Central memory CD4-positive, alpha-beta T cell (primary cell): ENCODE results near the gene SOAT1.
"Not testable (repeated sequence)": the region's sequence is repeated elsewhere in the genome, so short reads cannot be mapped to it uniquely, and the experiment has no call there.

Experiments used
- DNase-seq: peaks from one replicate; pipeline ENCODE4 v3.0.0; 2022

The SOAT1 gene

DNA sequence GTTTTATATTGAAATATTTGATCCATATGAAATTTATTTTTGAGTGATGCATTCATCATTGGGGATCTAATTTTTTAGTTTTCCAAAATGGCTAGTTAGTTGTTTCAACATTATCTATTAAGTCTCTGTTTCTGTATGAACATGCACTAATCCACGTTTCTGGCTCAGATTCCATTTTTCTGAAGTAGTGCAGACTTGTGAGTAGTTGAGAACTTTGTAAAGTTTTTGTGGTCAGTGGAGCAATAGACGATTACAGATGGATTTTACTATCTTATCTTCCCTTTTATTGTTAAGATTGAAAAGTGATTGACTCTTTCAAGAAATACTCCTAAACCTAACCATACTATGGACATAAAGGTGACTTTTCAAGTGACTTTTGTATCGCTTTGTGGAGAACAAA, 16.7 kb downstream of the SOAT1 start:
- no peak for DNase-seq

DNA sequence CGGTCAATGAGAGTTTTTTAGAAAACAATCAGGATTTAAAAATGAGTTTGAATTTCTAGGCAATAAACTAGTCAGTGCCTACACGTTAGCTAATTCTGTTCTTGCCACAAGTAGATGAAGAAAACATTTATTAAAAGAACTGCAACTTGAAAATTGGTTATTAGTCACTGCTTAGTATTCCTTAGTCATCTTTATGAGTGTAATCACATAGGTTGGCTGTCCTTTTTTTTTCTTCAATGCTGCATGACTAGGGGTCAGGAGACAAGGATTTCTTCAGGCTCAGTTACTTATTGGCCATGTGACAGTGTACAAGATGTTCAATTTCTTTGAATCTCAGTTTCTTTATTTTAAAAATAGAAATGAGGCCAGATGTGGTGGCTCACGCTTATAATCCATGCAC, 17.1 kb downstream of the SOAT1 start:
- no peak for DNase-seq

DNA sequence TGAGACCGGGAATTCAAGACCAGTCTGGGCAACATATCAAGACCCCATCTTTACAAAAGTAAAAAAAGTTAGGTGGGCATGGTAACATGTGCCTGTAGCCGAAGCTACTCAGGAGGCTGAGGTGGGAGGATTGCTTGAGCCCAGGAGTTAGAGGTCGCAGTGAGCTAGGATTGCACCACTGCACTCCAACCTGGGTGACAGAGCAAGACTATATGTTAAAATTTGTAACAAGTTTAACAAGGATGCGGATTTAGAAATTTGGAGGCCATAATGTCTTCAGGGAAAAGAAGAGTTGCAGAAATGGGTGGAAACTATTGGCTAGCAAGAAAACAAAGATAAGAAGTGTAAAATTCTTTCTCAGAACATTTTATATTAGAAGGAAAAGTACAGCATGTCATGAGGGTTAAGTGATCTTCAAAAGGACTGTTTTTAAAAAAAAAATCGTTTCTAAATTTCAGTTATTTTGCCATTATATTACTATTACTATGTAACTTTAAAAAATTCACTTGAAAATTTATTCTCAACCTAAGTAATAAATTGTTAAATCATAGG, 17.6 kb downstream of the SOAT1 start:
- no peak for DNase-seq

DNA sequence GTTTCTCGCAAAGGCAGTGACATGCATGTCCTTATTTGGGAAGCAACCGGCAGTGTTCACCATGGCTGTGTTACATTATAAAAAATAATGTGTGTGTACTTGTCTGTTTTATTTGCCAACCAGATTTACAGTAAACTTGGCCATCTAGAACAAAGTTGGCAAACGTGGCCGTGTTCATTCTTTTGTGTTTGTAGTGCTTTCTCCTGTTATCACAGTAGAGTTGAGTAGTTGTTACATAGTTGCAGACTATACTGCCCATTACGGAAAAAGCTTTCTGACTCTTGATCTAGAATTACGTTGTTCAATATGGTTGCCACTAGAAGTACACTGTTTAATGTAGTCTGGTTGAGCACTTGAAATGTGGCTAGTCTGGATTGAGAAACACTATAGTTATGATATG, 19.4 kb downstream of the SOAT1 start:
- DNase-seq: no peak

DNA sequence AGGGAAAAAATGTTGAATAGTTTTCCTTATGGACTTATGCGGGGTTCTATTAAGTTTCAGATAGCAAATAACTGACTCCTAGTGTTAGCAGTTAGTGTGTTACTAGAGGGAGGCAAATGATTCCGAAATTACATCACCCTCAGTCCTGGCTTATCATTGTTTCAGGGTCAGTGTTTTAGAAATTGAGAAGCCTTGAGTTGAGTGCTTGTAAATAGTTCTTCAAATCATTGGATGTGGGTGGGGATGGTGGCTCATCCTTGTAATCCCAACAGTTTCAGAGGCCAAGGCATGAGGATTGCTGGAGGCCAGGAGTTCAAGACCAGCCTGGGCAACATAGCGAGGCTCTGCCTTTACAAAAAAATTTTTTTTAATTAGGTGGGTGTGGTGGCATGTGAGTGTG, 21.3 kb downstream of the SOAT1 start:
- DNase-seq: no peak

DNA sequence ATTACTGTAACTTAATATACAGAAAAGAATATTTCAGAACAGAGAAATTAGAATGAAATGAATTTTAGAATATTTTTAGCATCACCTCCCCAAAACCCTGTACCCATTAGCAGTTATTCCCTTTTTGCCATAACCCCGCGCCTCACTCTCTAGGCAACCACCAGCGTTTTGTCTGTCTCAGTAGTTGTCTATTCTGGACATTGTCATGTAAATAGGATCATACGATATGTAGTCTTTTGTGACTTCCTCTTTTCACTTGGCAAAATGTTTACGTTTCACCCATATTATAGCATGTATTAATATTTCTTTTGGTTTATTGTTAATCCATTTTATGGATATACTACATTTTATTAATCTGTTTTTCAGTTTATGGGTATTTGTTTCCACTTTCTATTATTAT, 24.9 kb downstream of the SOAT1 start:
- DNase-seq: no peak

DNA sequence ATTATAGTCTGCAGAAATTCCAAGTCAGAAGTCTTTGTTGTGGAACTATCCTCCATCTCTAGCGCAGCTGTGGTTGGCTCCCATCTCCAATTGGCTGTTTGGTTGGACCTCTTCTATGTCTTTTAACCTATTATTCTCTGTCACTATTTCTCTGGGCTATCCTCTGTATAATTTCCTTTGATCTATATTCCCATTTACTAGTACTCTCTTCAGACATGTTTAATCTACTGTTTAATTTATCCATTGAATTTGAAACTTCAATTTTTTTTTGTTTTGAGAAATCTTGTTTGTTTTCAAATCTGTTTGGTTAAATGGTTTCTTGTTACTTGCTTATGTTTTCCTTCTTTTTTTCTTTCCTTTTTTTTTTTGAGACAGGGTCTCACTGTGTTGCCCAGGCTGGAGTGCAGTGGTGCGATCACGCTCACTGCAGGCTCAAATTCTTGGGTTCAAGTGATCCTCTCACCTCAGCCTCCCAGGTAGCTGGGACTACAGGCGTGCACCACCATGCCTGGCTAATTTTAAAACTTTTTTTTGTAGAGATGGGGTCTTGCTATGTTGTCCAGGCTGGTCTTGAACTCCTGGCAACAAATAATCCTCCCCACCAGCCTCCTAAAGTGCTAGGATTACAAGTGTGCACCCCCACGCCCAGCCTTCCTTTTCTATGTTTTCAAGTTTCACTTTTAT, 28.1 kb downstream of the SOAT1 start:
- no peak for DNase-seq

DNA sequence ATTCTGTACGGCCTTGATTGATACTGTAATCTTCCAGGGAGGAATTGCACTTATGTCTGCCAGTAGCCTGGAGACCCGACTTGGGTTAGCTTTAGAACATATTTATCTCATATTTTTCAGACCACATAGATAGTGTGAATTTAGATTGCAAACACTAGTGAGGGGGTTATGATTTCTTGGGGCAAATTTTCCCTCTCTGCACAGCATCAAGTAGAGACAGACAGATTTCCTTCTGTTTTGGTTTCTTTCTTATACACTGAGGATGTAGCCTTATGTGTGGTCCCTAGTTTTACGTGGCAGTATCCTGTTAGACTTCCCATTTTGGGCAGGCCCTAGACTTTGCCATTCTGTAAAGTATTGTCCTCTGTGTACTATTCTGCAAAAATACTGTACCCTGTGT, 29.0 kb downstream of the SOAT1 start:
- DNase-seq: no peak

DNA sequence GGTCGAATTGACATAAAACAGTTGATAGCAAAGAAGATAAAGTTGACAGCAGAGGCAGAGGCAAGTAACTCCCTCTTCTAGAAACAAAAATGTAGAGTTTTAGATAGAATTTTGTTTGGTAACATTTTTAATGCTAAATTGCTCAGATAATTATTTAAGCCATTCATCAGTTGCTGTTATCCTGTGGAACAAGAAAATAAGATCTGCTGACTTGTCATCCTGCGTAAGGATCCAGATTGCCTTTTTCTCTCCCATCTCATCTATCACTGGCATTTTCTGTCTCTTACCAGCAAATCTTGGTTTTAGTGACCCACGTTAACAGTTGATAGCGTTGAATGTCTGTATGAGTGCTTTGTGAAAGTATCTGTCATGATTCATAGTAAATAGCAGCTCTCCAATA, 29.8 kb downstream of the SOAT1 start:
- DNase-seq: no peak

DNA sequence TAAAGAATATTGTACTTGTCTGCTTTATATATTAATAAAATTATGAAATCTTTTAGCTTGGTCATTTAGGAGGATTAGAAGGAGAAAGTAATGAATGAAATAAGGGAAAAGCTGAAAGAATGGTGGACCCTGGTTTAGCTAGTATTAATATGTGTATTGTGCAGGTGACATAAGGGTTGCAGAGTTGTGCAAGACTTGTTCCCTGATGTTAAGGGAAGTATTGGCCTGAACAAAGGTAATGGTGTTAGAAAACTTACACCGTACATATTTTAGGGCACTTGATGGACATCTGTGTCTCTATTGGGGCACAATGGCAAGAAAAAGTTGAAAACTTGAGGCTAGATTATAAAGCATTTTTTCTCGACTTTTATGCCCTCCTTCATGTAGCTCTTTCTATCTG, 32.2 kb downstream of the SOAT1 start:
- no peak for DNase-seq

DNA sequence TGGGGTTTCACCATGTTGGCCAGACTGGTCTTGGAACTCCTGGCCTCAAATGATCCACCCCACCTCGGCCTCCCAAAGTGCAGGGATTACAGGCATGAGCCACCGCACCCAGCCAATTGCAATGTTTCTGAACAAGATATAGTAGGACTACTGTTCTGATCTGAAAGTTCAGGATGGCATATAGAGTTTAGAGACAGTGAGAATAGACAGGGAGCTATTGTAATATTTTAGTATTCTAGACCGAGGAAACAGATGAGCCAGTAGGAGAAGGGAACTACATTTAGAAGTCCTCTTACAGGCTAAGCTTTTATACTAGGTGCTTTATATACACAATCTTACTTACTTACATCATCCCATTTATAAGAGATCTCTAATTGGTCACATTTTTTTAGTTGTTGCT, 33.1 kb downstream of the SOAT1 start:
- DNase-seq: no peak

DNA sequence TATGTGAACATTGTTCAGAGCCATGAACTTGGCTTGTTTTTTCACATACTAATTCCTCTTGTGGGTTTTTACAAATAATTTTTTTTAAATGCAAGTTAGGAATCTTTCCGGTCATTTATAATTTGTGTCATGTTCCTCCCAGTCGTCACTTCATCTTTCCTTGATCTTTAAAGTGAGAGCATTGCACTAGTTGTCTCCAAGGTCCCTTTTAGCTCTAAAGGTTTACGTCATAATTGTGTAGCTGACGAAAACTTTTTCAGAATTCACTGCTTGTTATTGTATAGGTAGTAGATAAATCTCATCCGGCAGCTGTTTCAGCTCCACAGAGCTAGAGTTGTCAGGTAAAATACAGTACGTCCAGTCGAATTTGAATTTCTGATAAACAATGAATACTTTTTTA, 33.6 kb downstream of the SOAT1 start:
- no peak for DNase-seq

DNA sequence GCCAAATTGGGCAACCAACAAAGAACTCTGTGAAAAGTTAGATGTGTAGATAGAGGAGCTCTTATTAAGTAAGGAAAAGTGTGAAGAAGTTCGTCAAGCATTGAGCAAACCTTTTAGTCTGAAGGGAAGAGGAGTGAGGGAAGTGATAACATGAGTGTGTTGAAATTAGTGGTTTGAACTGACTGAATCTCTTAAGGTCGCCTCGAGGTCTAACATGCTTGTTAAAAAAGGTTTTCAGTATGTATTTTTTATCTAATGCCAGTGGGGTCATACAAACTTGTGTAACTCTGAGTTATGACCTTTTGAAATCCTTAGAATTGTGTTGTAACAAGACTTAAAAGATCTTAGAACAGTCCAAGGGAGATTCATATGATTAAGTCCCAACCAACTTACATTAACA, 34.1 kb downstream of the SOAT1 start:
- DNase-seq: no peak

DNA sequence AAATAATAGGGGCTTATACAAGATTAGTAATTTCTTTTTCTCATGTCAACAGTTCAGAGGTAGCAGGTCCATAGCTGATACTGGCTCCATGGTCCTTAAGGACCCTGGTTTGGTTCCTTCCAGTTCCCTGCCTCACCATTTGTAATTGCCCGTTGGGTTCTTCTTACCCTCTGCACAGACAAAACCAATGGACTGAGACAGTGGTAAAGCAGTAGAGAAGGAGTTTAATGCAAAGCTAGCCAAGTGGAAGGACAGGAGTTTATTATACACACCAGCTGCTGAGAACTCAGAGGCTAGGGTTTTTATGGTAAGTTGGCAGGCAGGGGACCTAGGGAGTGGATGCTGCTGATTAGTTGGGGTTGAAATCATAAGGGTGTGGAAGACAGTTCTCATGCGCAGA, 36.3 kb downstream of the SOAT1 start:
- DNase-seq: no peak

DNA sequence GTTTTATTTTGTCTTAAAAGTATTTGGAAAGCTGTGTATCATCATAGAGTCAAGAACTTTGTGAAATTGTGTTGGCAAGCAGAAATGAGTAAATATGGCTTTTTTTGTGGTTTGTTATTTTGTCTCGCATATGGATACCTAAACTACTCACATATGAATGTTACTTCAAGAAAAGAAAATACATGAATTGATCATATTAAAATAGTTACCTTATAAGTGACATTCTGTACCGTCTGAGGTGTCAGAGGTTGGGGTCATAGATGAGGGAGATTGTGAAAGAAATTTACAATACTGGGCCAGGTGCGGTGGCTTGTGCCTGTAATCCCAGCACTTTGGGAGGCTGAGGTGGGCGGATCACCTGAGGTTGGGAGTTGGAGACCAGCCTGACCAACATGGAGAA, 40.8 kb downstream of the SOAT1 start:
- no peak for DNase-seq

DNA sequence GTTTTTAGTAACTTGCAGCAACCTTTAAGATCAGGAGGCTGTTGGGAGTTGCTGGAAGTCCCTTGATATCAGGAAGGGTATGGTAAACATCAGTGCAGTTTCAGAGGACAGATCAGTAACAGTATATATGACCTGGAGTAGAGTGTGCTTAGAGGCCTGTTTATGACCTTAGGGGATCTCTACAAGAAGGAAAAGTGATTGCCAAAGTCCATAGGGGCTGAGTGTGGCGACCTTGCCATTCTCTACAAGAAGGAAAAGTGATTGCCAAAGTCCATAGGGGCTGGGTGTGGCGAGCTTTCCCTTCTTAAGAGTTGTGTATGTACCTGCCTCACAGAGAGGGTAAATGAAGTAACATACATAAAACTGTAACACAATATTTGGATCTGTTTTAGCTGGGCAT, 43.7 kb downstream of the SOAT1 start:
- DNase-seq: no peak

DNA sequence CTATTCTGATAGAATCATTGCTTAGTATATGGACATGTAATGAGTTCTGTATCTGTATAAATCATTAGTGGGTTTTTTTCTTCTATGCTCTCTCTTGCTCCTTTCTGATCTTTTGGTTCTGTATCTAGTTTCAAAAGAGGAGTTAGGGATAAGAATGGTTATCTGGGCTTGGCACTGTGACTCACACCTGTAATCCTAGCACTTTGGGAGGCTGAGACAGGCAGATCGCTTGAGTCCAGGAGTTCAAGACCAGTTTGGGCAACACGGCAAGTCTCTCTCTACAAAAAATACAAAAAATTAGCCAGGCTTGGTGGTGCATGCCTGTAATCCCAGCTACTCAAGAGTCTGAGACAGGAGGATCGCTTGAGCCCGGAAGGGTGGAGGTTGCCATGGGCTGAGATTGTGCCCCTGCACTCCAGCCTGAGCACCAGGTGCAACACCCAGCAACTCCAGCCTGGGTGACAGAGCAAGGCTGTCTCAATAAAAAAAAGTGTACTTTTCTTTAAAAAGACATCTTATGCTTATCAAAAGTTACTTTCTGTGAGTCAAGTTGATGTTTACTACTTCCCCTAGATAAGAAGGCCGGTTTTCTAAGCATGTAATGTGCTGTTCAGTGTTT, 44.5 kb downstream of the SOAT1 start:
- no peak for DNase-seq

DNA sequence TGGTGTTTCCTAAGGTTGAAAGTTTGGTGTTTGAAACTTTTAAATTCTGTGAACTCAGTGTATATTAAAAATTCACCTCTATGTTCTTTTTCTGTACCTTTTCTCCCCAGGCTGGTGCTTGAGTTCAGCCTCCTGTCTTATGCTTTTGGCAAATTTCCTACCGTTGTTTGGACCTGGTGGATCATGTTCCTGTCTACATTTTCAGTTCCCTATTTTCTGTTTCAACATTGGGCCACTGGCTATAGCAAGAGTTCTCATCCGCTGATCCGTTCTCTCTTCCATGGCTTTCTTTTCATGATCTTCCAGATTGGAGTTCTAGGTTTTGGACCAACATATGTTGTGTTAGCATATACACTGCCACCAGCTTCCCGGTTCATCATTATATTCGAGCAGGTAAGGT, 47.3 kb downstream of the SOAT1 start:
- no peak for DNase-seq

DNA sequence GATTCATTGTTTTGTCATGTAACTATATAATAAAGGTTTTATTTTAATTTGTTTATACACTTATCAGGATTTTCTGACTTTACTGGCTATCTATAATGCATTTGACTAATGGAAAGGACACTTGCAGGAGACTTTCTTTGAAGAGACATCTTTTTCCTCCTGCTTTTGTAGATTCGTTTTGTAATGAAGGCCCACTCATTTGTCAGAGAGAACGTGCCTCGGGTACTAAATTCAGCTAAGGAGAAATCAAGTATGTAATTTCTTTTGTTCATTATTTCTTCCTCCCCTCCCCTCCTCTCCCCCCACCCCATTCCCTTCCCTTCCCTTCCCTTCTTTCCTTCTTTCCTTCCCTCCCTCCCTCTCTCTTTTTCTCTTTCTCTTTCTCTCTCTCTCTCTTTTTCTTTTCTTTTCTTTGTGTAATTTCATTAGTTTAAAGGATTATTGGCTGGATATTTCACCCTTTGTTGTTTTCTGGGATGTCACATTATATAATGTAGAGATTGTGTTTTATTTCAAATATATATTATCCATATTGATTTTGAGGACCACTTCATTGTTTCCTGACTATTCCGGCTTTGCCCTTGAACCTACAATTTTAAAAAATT, 48.4 kb downstream of the SOAT1 start:
- no peak for DNase-seq

DNA sequence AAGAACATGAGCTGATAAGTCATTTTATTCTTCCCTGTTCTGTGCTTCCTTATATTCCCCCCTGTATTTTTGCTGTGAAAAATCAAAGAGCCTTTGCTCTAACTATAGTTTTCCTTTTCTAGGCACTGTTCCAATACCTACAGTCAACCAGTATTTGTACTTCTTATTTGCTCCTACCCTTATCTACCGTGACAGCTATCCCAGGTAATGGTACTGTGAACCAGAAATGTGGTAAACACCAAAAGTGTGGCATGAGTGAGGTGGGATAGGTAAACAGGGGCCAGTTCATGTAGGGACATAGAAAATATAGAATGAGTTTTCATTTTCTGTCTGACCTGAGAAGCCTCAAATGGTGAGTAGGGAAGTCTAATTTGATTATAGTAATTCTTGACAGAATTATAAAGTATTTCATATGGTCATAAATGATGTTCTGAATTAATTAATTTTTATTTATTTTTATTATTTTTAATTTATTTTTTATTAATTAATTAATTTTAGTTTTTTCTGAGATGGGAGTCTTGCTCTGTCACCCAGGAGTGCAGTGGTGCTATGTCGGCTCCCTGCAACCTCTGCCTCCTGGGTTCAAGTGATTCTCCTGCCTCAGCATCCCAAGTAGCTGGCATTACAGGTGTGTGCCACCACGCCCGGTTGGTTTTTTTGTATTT, 49.3 kb downstream of the SOAT1 start:
- DNase-seq: no peak

DNA sequence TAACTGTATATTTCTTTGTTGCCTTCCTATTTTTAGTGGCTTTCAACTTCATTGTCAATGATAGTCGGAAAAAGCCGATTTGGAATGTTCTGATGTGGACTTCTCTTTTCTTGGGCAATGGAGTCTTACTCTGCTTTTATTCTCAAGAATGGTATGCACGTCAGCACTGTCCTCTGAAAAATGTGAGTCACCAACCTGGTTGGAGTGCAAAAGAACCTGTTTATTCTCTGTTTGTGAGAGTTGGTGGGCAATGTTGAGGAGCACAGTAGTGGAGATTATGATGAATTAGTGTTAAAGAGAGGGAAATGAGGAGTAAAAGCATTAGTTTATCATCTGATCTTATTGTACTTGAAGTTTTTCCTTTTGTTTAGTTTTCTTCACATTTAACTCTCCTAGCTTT, 57.7 kb downstream of the SOAT1 start:
- no peak for DNase-seq

DNA sequence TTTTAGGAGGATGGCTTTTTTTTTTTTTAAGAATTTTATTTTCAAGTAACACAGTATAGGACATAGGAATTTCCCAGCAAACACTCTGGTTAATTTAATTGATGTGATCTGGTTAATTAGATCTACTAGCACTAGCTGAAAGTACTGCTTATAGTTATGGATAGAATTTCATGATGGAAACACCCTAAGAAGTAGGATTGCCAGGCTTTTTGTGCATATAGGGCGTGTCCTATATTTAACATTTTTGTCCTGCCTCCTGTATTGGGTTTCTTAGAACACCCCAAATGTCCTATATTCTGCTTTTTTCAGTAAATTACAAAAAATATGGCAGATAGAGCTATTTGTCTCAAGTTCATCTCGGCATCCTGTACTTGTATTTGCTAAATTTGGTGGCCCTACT, 58.6 kb downstream of the SOAT1 start:
- DNase-seq: no peak

DNA sequence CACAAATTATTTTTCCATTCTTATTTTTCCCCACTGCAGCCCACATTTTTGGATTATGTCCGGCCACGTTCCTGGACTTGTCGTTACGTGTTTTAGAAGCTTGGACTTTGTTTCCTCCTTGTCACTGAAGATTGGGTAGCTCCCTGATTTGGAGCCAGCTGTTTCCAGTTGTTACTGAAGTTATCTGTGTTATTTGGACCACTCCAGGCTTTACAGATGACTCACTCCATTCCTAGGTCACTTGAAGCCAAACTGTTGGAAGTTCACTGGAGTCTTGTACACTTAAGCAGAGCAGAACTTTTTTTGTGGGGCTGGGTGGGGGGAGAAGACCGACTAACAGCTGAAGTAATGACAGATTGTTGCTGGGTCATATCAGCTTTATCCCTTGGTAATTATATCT, 59.9 kb downstream of the SOAT1 start:
- DNase-seq: no peak

DNA sequence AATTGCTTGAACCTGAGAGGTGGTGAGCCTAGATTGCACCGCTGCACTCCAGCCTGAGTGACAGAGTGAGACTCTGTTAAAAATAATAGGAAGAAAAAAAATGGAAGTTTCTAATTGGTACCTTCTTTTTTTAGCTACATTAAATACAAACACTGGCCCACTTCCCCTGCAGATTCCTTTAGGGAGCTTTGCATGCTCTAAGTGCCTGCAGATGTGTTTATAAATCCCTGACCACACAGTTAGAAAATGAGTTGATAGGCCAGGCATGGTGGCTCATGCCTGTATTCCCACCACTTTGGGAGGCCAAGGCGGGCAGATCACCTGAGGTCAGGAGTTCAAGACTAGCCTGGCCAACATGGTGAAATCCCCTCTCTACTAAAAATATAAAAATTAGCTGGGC, 68.0 kb downstream of the SOAT1 start:
- DNase-seq: not testable (repeated sequence)
